Omental fat pad (tissue), 4 donors: ENCODE data around the gene FAM83F. TPM values are rescaled to one million over a fixed set of nuclear protein-coding genes. Genes with fewer than 3 reads are reported as not detected.

Experiments
- ATAC-seq: fragments of 150-250 bp; one replicate; pipeline ENCODE4 v1.9.1; 2016; ENCODE audit warnings: mild to moderate bottlenecking, moderate library complexity; ENCODE audit not compliant: low FRiP score
- DNase-seq: peaks from one replicate; pipeline ENCODE4 v3.0.0-alpha.2; 2019; ENCODE audit warnings: low spot score
- total RNA-seq, 4 donors: library from RNA; depleted of rRNA; stranded (reverse); fragments of >200 nt; gene quantifications; one replicate each; pipeline ENCODE4 v1.1.0, GENCODE V29; 2016
- TF ChIP-seq, protein P1 (sequence below), 3 donors: fragments of 450-650 bp; IDR thresholded peaks; one replicate each; pipeline ENCODE4 v1.5.1; 2016 to 2017; ENCODE audit warnings: antibody characterized with exemption in 3 of 3, mild to moderate bottlenecking in 3 of 3, moderate library complexity in 2 of 3

Gene FAM83F
- total RNA-seq, 4 donors from 2014 or later = 0.37 to 0.84 (median 0.57) TPM

GRCh38 chr22:40030026-40030757 is 35.4 kb downstream of the FAM83F start:
- TF ChIP-seq, protein P1, sequence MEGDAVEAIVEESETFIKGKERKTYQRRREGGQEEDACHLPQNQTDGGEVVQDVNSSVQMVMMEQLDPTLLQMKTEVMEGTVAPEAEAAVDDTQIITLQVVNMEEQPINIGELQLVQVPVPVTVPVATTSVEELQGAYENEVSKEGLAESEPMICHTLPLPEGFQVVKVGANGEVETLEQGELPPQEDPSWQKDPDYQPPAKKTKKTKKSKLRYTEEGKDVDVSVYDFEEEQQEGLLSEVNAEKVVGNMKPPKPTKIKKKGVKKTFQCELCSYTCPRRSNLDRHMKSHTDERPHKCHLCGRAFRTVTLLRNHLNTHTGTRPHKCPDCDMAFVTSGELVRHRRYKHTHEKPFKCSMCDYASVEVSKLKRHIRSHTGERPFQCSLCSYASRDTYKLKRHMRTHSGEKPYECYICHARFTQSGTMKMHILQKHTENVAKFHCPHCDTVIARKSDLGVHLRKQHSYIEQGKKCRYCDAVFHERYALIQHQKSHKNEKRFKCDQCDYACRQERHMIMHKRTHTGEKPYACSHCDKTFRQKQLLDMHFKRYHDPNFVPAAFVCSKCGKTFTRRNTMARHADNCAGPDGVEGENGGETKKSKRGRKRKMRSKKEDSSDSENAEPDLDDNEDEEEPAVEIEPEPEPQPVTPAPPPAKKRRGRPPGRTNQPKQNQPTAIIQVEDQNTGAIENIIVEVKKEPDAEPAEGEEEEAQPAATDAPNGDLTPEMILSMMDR (IDR thresholded peaks at IDR 0.05) = no peak
- ATAC-seq = no peak
- no peak for DNase-seq

DNA sequence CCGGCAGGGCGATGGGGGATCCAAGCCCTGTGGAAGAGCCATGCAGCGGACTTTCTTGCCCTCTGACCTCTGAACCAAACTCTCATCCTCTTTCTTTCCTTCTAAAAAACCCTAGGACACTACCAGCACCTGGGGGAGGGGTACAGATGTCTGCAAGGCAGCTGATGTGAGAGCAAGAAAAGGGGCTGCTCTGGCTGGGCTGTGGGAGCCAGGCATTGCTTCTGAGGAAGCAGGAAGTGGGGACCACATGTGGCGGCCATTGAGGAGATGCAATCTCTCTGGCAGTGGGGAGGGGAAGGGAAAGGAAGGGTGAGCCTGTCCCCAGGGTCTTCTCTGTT is 36.0 kb downstream of the FAM83F start:
- DNase-seq (no peak), ATAC-seq (no peak)
- TF ChIP-seq, protein P1 (IDR thresholded peaks at IDR 0.05) = no peak

DNA sequence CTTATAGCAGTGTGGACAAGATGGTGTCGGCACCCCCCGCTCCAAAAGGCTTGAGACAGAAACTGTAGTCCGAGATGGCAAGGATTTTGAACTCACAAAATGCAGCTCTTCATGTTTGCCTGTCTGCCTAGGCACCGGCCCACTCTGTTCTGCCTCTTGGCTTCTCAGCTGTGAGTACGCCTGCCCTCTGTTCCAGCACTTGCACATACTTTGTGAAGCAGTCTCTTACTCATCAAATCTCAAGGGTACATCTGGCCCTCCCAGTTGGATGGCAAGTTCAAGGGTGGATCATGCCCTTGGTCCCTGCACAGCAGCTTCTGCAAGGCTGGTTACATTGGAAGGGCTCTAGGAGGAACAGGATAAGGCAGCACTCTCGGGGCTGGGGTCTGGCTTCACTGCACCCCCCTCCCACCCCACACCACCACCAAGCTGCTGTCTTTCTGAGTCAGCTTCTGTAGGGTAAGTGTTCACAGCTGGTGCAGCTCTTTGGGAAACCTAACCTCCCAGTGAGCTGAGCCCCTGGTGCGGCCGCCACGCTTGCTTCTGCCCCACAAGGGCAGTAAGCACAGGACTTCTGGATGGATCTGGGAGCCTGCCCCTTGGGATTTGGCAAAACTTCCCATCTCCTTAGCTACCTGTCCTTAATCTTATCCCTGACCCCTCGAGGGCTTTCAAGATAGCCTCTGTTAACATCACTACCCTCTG is 37.2 kb downstream of the FAM83F start:
- no peak for DNase-seq
- no peak for ATAC-seq
- TF ChIP-seq, protein P1 (IDR thresholded peaks at IDR 0.05) = no peak

DNA sequence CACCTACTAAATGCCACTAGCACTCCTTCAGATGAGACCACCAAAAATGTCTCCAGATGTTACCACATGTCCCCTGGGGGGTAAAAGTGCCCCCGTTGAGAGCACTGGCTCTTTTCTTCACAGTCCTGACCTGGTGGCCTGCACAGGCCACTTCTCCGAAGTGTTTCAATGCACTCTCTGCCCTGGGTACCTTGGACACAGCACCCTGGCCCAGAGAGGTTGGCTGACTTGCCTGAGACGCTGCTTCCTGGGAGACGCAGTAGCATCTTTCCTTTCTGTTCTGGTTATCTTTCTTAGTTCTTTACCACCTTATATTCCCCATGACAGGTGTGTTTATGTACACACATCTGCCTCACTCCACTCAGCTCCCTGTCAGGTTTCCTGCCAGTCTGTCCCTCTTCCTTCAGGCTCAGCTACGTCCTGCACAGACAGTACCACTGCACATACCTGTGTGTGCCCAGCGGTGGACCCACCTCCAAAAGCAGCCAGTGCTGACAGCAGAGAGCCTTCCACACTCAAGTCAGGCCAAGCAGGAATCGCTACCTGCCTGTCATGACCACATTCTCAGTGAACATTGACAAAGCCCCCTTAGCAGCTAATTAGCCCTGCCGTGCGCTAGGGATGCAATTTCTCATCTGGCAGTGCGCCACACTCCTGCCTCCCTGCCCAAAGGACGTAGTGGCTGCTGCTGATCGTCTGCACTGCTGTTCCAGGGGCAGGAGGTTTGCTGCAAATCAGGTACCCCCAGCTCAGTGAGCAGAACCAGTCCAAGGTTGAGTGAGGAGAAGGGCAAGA is 39.0 kb downstream of the FAM83F start:
- ATAC-seq (no peak), DNase-seq (no peak)
- TF ChIP-seq, protein P1 (IDR thresholded peaks at IDR 0.05) = no peak

GRCh38 chr22:40035351-40035750 is 40.6 kb downstream of the FAM83F start:
- TF ChIP-seq, protein P1 (IDR thresholded peaks at IDR 0.05) = no peak
- ATAC-seq (no peak), DNase-seq (no peak)

DNA sequence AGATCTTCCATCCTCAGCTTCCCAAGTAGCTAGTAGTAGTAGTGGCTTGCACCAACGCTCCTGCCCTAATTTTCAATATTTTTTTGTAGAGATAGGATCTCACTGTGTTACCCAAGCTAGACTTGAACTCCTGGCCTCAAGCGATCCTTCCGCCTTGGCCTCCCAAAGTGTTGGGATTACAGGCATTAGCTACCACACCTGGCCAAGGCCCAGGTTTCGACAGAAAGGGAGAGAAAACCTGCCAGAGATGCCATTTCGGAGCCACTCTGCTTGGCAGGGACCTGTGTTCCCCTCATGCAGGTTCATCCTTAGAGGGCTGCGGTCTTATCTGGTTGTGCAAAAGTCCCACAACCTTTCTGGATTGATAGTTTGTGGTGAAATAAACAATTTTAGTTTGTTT is 41.4 kb downstream of the FAM83F start:
- TF ChIP-seq, protein P1 (IDR thresholded peaks at IDR 0.05) = no peak
- DNase-seq (no peak), ATAC-seq (no peak)
